HEK293 (cell line): ENCODE results near the gene MCIDAS.

Experiments used
- CTCF ChIA-PET: fragments of 350-600 bp; formaldehyde crosslinking; extraction: SDS; loops from one replicate; lab custom pipeline; 2021; ENCODE audit warnings: antibody characterized with exemption; lab: Yijun Ruan, JAX
- POLR2A ChIA-PET: fragments of 300-600 bp; formaldehyde crosslinking; extraction: SDS; loops from one replicate; lab custom pipeline; 2020; ENCODE audit warnings: antibody characterized with exemption, inconsistent platforms; lab: Yijun Ruan, JAX
- H3K27ac ChIP-seq: fragments of 200-500 bp; sonication (Bioruptor generic); 2 replicates; pipeline ENCODE4 v1.5.1; 2014; ENCODE audit warnings: low read depth, low read length, control low read depth, inconsistent platforms; ENCODE audit errors: extremely low read depth
- H3K36me3 ChIP-seq, 2 experiments: fragments of 200-500 bp in 1 of 2; sonication (Bioruptor generic) in 1 of 2; 1 replicate in 1 of 2; 2 replicates in 1 of 2; pipeline ENCODE4 v1.5.1; 2014 to 2017; ENCODE audit warnings: inconsistent platforms in 2 of 2, low read length in 2 of 2; ENCODE audit not compliant: control insufficient read depth in 2 of 2, insufficient read depth in 1 of 2
- H3K4me1 ChIP-seq: fragments of 200-500 bp; sonication (Bioruptor generic); 2 replicates; pipeline ENCODE4 v1.5.1; 2014; ENCODE audit warnings: mild to moderate bottlenecking, low read length, inconsistent platforms; ENCODE audit not compliant: control insufficient read depth, insufficient read depth
- H3K4me3 ChIP-seq: 2 replicates; pipeline ENCODE4 v1.5.1; 2011; ENCODE audit warnings: low read depth, mild to moderate bottlenecking, control low read depth, low read length, moderate library complexity
- H3K9me3 ChIP-seq: fragments of 200-500 bp; sonication (Bioruptor generic); 2 replicates; pipeline ENCODE4 v1.5.1; 2014; ENCODE audit warnings: low read depth, low read length, inconsistent platforms; ENCODE audit not compliant: control insufficient read depth, insufficient read depth
- AEBP2 ChIP-seq: fragments of 450-650 bp; formaldehyde crosslinking; IDR thresholded peaks from 2 replicates; pipeline ENCODE4 v1.5.1; 2016; ENCODE audit warnings: missing biosample characterization, missing genetic modification characterization, borderline replicate concordance
- GLI2 ChIP-seq: fragments of 450-650 bp; formaldehyde crosslinking; IDR thresholded peaks from 2 replicates; pipeline ENCODE4; 2017; ENCODE audit warnings: missing biosample characterization, missing genetic modification characterization, low read depth, borderline replicate concordance
- GLIS1 ChIP-seq: fragments of 450-650 bp; formaldehyde crosslinking; IDR thresholded peaks from 2 replicates; pipeline ENCODE4 v1.5.1; 2016; ENCODE audit warnings: missing biosample characterization, missing genetic modification characterization
- GLIS2 ChIP-seq: fragments of 450-650 bp; formaldehyde crosslinking; IDR thresholded peaks from 2 replicates; pipeline ENCODE4 v1.5.1; 2016; ENCODE audit warnings: missing biosample characterization, missing genetic modification characterization
- IKZF3 ChIP-seq: fragments of 450-650 bp; IDR thresholded peaks from 2 replicates; pipeline ENCODE4 v1.5.0; 2018; ENCODE audit warnings: missing biosample characterization, mild to moderate bottlenecking, missing genetic modification characterization, moderate library complexity
- KLF7 ChIP-seq: fragments of 450-650 bp; formaldehyde crosslinking; IDR thresholded peaks from 2 replicates; pipeline ENCODE4 v1.5.1; 2016; ENCODE audit warnings: missing biosample characterization, missing genetic modification characterization, borderline replicate concordance
- PRDM6 ChIP-seq: fragments of 450-650 bp; formaldehyde crosslinking; IDR thresholded peaks from 2 replicates; pipeline ENCODE4 v1.5.1; 2017; ENCODE audit warnings: missing biosample characterization, missing genetic modification characterization
- SP2 ChIP-seq: fragments of 450-650 bp; formaldehyde crosslinking; IDR thresholded peaks from 2 replicates; pipeline ENCODE4 v1.5.1; 2016; ENCODE audit warnings: missing biosample characterization, missing genetic modification characterization
- SP3 ChIP-seq: fragments of 450-650 bp; formaldehyde crosslinking; IDR thresholded peaks from 2 replicates; pipeline ENCODE4 v1.5.1; 2016; ENCODE audit warnings: missing biosample characterization, missing genetic modification characterization
- ZBTB20 ChIP-seq: fragments of 450-650 bp; formaldehyde crosslinking; IDR thresholded peaks from 2 replicates; pipeline ENCODE4 v1.5.1; 2016; ENCODE audit warnings: missing biosample characterization, missing genetic modification characterization
- ZBTB26 ChIP-seq: fragments of 450-650 bp; formaldehyde crosslinking; optimal IDR thresholded peaks from 2 replicates; pipeline ENCODE3; 2016; ENCODE audit warnings: missing biosample characterization, mild to moderate bottlenecking, missing genetic modification characterization
- ZBTB44 ChIP-seq: fragments of 450-650 bp; IDR thresholded peaks from 2 replicates; pipeline ENCODE4 v1.5.1; 2018; ENCODE audit warnings: missing biosample characterization, mild to moderate bottlenecking, missing genetic modification characterization
- ZEB2 ChIP-seq: fragments of 450-650 bp; formaldehyde crosslinking; IDR thresholded peaks from 2 replicates; pipeline ENCODE4 v1.5.1; 2016; ENCODE audit warnings: missing biosample characterization, missing genetic modification characterization
- ZFHX2 ChIP-seq: fragments of 450-650 bp; formaldehyde crosslinking; conservative IDR thresholded peaks from 2 replicates; pipeline ENCODE4 v1.5.1; 2016; ENCODE audit warnings: missing biosample characterization, missing genetic modification characterization
- ZNF274 ChIP-seq, 2 experiments: fragments of 200-500 bp in 1 of 2; fragments of 450-650 bp in 1 of 2; sonication (Bioruptor generic) in 1 of 2; formaldehyde crosslinking in 1 of 2; IDR thresholded peaks; 2 replicates each; pipeline versions ENCODE4 v1.5.1 to v1.6.1; 2014 to 2016; ENCODE audit warnings: borderline replicate concordance in 1 of 2, inconsistent platforms in 1 of 2, low read length in 1 of 2, missing biosample characterization in 1 of 2, missing genetic modification characterization in 1 of 2
- ZNF302 ChIP-seq: fragments of 450-650 bp; formaldehyde crosslinking; IDR thresholded peaks from 2 replicates; pipeline ENCODE4 v1.5.1; 2016; ENCODE audit warnings: missing biosample characterization, missing genetic modification characterization, low read depth
- ZNF341 ChIP-seq: fragments of 450-650 bp; formaldehyde crosslinking; IDR thresholded peaks from 2 replicates; pipeline ENCODE4; 2016; ENCODE audit warnings: low read depth, missing biosample characterization, missing genetic modification characterization
- ZNF398 ChIP-seq: fragments of 450-650 bp; formaldehyde crosslinking; IDR thresholded peaks from 2 replicates; pipeline ENCODE4 v1.5.1; 2017; ENCODE audit warnings: missing biosample characterization, missing genetic modification characterization
- ZNF558 ChIP-seq: fragments of 450-650 bp; formaldehyde crosslinking; IDR thresholded peaks from 2 replicates; pipeline ENCODE4 v1.5.1; 2016; ENCODE audit warnings: missing biosample characterization, missing genetic modification characterization
- ZNF600 ChIP-seq: fragments of 450-650 bp; formaldehyde crosslinking; IDR thresholded peaks from 2 replicates; pipeline ENCODE4 v1.5.1; 2016; ENCODE audit warnings: missing biosample characterization, missing genetic modification characterization
- ZNF76 ChIP-seq: fragments of 450-650 bp; formaldehyde crosslinking; IDR thresholded peaks from 2 replicates; pipeline ENCODE4; 2016; ENCODE audit warnings: low read depth, missing biosample characterization, missing genetic modification characterization, borderline replicate concordance
- ZNF768 ChIP-seq: fragments of 450-650 bp; formaldehyde crosslinking; IDR thresholded peaks from 2 replicates; pipeline ENCODE4 v1.5.1; 2018; ENCODE audit warnings: missing biosample characterization, mild to moderate bottlenecking, missing genetic modification characterization
- ZNF830 ChIP-seq: fragments of 450-650 bp; IDR thresholded peaks from 2 replicates; pipeline ENCODE4 v1.5.0; 2018; ENCODE audit warnings: missing biosample characterization, missing genetic modification characterization, low read depth, mild to moderate bottlenecking, moderate library complexity
- ZSCAN30 ChIP-seq: fragments of 450-650 bp; IDR thresholded peaks from 2 replicates; pipeline ENCODE4 v1.5.1; 2018; ENCODE audit warnings: missing biosample characterization, mild to moderate bottlenecking, missing genetic modification characterization, moderate library complexity

The MCIDAS gene

GRCh38 chr5:55173687-55174230 lies 53.4 kb downstream of the MCIDAS start (continued):
- TF ChIP-seq GLIS1 (tag by site-specific recombination) (peak; percentile 89), ZBTB20 (no peak; the same call in 1 of the 2 replicates)
- TF ChIP-seq, all 188 proteins: peak for 13

- no peaks in the 10 kb centered on the region; the same call in 1 of the 2 replicates for H3K4me1 ChIP-seq
- no peaks in the 10 kb centered on the region for H3K36me3 ChIP-seq
- peak within 1 kb of the TSS; percentile 49 for H3K4me3 ChIP-seq
- CTCF ChIA-PET, result interaction anchor here (0.6 to 3.0 kb wide), 6 partner anchors 13 to 764 kb away, joined by 3 to 10 read pairs (median 4); partner anchors contain the start of genes DHX29, GPX8 and MTREX
- H3K9me3 ChIP-seq, result no peaks in the 10 kb centered on the region
- H3K27ac ChIP-seq, result peak within 1 kb of the TSS; percentile 38; the same call in 1 of the 2 replicates
- POLR2A ChIA-PET, result interaction anchor here (1.0 to 1.4 kb wide), 2 partner anchors 54 to 135 kb away, joined by 4 to 6 read pairs; partner anchors contain the start of genes DHX29, MCIDAS and MTREX
- TF ChIP-seq ZSCAN30 (tag by site-specific recombination), result peak; percentile 69; the same call in 1 of the 2 replicates
- TF ChIP-seq ZNF274 (IDR thresholded peaks at IDR 0.05; ENCODE audit: low read length), result no peak
- no peak for TF ChIP-seq ZNF274 (tag by site-specific recombination; IDR thresholded peaks at IDR 0.05; ENCODE audit: borderline replicate concordance)
- peak; percentile 88 for TF ChIP-seq GLIS2
- no peak for TF ChIP-seq AEBP2 (tag by site-specific recombination)
- peak; percentile 67 for TF ChIP-seq ZNF600 (tag by site-specific recombination)
- TF ChIP-seq SP2 (tag by site-specific recombination), result peak; percentile 63
- peak; percentile 29; the same call in 1 of the 2 replicates for TF ChIP-seq ZNF76 (tag by site-specific recombination)
- TF ChIP-seq ZBTB26 (tag by site-specific recombination), result peak; percentile 66
- TF ChIP-seq ZNF768 (tag by site-specific recombination), result no peak
- TF ChIP-seq GLIS1 (tag by site-specific recombination), result peak; percentile 73
- TF ChIP-seq ZFHX2 (tag by site-specific recombination), result peak; percentile 41; the same call in 1 of the 2 replicates
- TF ChIP-seq KLF7 (tag by site-specific recombination), result peak; percentile 14; the same call in 1 of the 2 replicates
- TF ChIP-seq ZEB2, result peak; percentile 88
- peak; percentile 61 for TF ChIP-seq ZNF341 (tag by site-specific recombination)
- peak; percentile 66 for TF ChIP-seq SP3 (tag by site-specific recombination)
- TF ChIP-seq ZNF302 (tag by site-specific recombination), result no peak
- TF ChIP-seq PRDM6 (tag by site-specific recombination), result no peak
- TF ChIP-seq ZBTB44 (tag by site-specific recombination), result 0 out of 2 replicates have a peak, but pooled peaks have one; percentile 14
- TF ChIP-seq ZNF398 (tag by site-specific recombination), result peak; percentile 92
- no peak for TF ChIP-seq ZNF830 (tag by site-specific recombination)
- no peak for TF ChIP-seq ZNF558
- TF ChIP-seq GLI2 (tag by site-specific recombination), result no peak
- 0 out of 2 replicates have a peak, but pooled peaks have one; percentile 8 for TF ChIP-seq IKZF3 (tag by site-specific recombination)
These were observed 54.0 kb downstream of the MCIDAS start, which contains the start of gene CDC20B for GRCh38 chr5:55172937-55173686. TSS of gene CDC20B (minus strand) at chr5:55173177. CDS start at chr5:55173000, 177 bp downstream.
